IMR-90 (cell line): ENCODE data around the gene PLA2G12B. TPM values are rescaled to one million over a fixed set of nuclear protein-coding genes. Genes with fewer than 3 reads are reported as not detected.

ENCODE experiments used
- ATAC-seq: fragments of 200-7000 bp; cut with Tn5 transposase; 2 replicates; pipeline ENCODE4 v1.9.1; 2020; ENCODE audit warnings: low read depth, mild to moderate bottlenecking, moderate library complexity
- BruUV-seq: library from RNA; stranded (reverse); fragments of 400-500 nt; replicated peaks from 2 replicates; lab custom pipeline; 2021; lab: Mats Ljungman, UMichigan
- CTCF ChIA-PET: fragments of 300-600 bp; formaldehyde crosslinking; extraction: SDS; loops from one replicate; lab custom pipeline; 2021; ENCODE audit warnings: antibody characterized with exemption; lab: Yijun Ruan, JAX
- POLR2A ChIA-PET: fragments of 300-600 bp; sonication (Branson Sonifier 250); formaldehyde crosslinking; loops from one replicate; lab custom pipeline; 2022; ENCODE audit warnings: antibody characterized with exemption; ENCODE audit not compliant: unreplicated experiment; lab: Charles Lee
- DNase-seq: peaks from one replicate; pipeline ENCODE4 v3.0.0; 2013
- H2AFZ ChIP-seq: replicated peaks from 2 replicates; pipeline ENCODE3; 2013; ENCODE audit warnings: low read length, mild to moderate bottlenecking; ENCODE audit not compliant: poor library complexity
- H2AK5ac ChIP-seq: 2 replicates; pipeline ENCODE4 v1.6.1; 2013; ENCODE audit warnings: low read depth, low read length, inconsistent platforms
- H2AK9ac ChIP-seq: replicated peaks from 2 replicates; pipeline ENCODE3; 2013; ENCODE audit warnings: mild to moderate bottlenecking, low read depth, low read length, moderate library complexity; ENCODE audit not compliant: poor library complexity
- H2BK120ac ChIP-seq: 2 replicates; pipeline ENCODE4 v1.6.1; 2013; ENCODE audit warnings: low read depth, low read length, inconsistent platforms
- H2BK15ac ChIP-seq: 3 replicates; pipeline ENCODE4 v1.6.1; 2013; ENCODE audit warnings: low read depth, low read length, inconsistent platforms
- H2BK20ac ChIP-seq: 2 replicates; pipeline ENCODE4 v1.6.1; 2013; ENCODE audit warnings: low read depth, mild to moderate bottlenecking, inconsistent platforms, low read length, moderate library complexity
- H2BK5ac ChIP-seq: 2 replicates; pipeline ENCODE4 v1.6.1; 2013; ENCODE audit warnings: mild to moderate bottlenecking, low read depth, low read length, inconsistent platforms; ENCODE audit not compliant: poor library complexity, severe bottlenecking
- H3K14ac ChIP-seq: replicated peaks from 2 replicates; pipeline ENCODE4 v1.6.1; 2013; ENCODE audit warnings: low read depth, low read length, inconsistent platforms
- H3K18ac ChIP-seq: 2 replicates; pipeline ENCODE4 v1.6.1; 2013; ENCODE audit warnings: low read depth, low read length, control low read depth
- H3K23ac ChIP-seq: 2 replicates; pipeline ENCODE4 v1.6.1; 2013; ENCODE audit warnings: low read depth, low read length, inconsistent platforms
- H3K27ac ChIP-seq: 2 replicates; pipeline ENCODE4 v1.5.1; 2013; ENCODE audit warnings: mild to moderate bottlenecking, control low read depth, low read length; ENCODE audit not compliant: insufficient read depth
- H3K27me3 ChIP-seq: 2 replicates; pipeline ENCODE4 v1.6.1; 2013; ENCODE audit warnings: low read length; ENCODE audit not compliant: control insufficient read depth, insufficient read depth
- H3K36me3 ChIP-seq: 2 replicates; pipeline ENCODE4 v1.6.1; 2013; ENCODE audit warnings: low read length, mixed read lengths; ENCODE audit not compliant: control insufficient read depth, insufficient read depth
- H3K4ac ChIP-seq: 2 replicates; pipeline ENCODE4 v1.6.1; 2013; ENCODE audit warnings: low read depth, low read length, inconsistent platforms
- H3K4me1 ChIP-seq: 2 replicates; pipeline ENCODE4 v1.6.1; 2013; ENCODE audit warnings: low read length, mixed read lengths; ENCODE audit not compliant: control insufficient read depth, insufficient read depth
- H3K4me2 ChIP-seq: 2 replicates; pipeline ENCODE4 v1.6.1; 2013; ENCODE audit warnings: low read depth, mild to moderate bottlenecking, control low read depth, low read length, moderate library complexity
- H3K4me3 ChIP-seq: 2 replicates; pipeline ENCODE4 v1.5.1; 2013; ENCODE audit warnings: low read depth, mild to moderate bottlenecking, control low read depth, low read length, moderate library complexity; ENCODE audit not compliant: insufficient read depth
- H3K56ac ChIP-seq: 2 replicates; pipeline ENCODE4 v1.6.1; 2013; ENCODE audit warnings: low read length, inconsistent platforms; ENCODE audit not compliant: insufficient read depth; ENCODE audit errors: extremely low read depth
- H3K79me1 ChIP-seq, 2 experiments: 2 replicates each; pipeline ENCODE4 v1.6.1; 2013; ENCODE audit warnings: low read length in 2 of 2, inconsistent platforms in 1 of 2, low read depth in 1 of 2
- H3K9ac ChIP-seq: 2 replicates; pipeline ENCODE4 v1.6.1; 2013; ENCODE audit warnings: low read depth, low read length, control low read depth
- H3K9me1 ChIP-seq: 2 replicates; pipeline ENCODE4 v1.6.1; 2013; ENCODE audit warnings: low read length, inconsistent platforms; ENCODE audit not compliant: insufficient read depth
- H3K9me3 ChIP-seq: 2 replicates; pipeline ENCODE4 v1.6.1; 2013; ENCODE audit warnings: low read length; ENCODE audit not compliant: control insufficient read depth, insufficient read depth
- H4K20me1 ChIP-seq: 2 replicates; pipeline ENCODE4 v1.6.1; 2013; ENCODE audit warnings: low read length, inconsistent platforms; ENCODE audit not compliant: insufficient read depth
- H4K5ac ChIP-seq: 2 replicates; pipeline ENCODE4 v1.6.1; 2013; ENCODE audit warnings: mild to moderate bottlenecking, low read depth, low read length, control low read depth
- H4K8ac ChIP-seq, 2 experiments: 2 replicates each; pipeline ENCODE4 v1.6.1; 2013; ENCODE audit warnings: low read depth in 2 of 2, low read length in 2 of 2, control low read depth in 1 of 2, inconsistent platforms in 1 of 2
- H4K91ac ChIP-seq: 2 replicates; pipeline ENCODE4 v1.6.1; 2013; ENCODE audit warnings: low read depth, low read length, inconsistent platforms; ENCODE audit not compliant: insufficient read depth
- BHLHE40 ChIP-seq: fragments of 150-350 bp; IDR thresholded peaks from 2 replicates; pipeline ENCODE4 v1.6.1; 2016; ENCODE audit warnings: mild to moderate bottlenecking, low read depth, low read length
- CEBPB ChIP-seq: IDR thresholded peaks from 2 replicates; pipeline ENCODE4 v1.6.1; 2012; ENCODE audit warnings: low read depth, low read length, improper control_type of control experiment
- FOS ChIP-seq: fragments of 150-350 bp; IDR thresholded peaks from 2 replicates; pipeline ENCODE4 v1.6.1; 2016; ENCODE audit warnings: low read depth, low read length
- MAFK ChIP-seq: IDR thresholded peaks from 2 replicates; pipeline ENCODE4 v1.6.1; 2012; ENCODE audit warnings: low read depth, low read length, improper control_type of control experiment
- MAZ ChIP-seq: IDR thresholded peaks from 2 replicates; pipeline ENCODE4 v1.6.1; 2012; ENCODE audit warnings: low read depth, mild to moderate bottlenecking, low read length, improper control_type of control experiment, moderate library complexity, borderline replicate concordance
- MXI1 ChIP-seq: IDR thresholded peaks from 2 replicates; pipeline ENCODE4 v1.6.1; 2012; ENCODE audit warnings: low read depth, mild to moderate bottlenecking, low read length, moderate library complexity, borderline replicate concordance
- POLR2A ChIP-seq: IDR thresholded peaks from 2 replicates; pipeline ENCODE4 v1.6.1; 2012; ENCODE audit warnings: mild to moderate bottlenecking, low read depth, low read length
- RCOR1 ChIP-seq: IDR thresholded peaks from 2 replicates; pipeline ENCODE4 v1.6.1; 2012; ENCODE audit warnings: mild to moderate bottlenecking, low read length, improper control_type of control experiment; ENCODE audit not compliant: insufficient replicate concordance
- WGBS, 2 experiments: methylation state at CpG; one replicate each; pipeline versions ENCODE4 v1.1.5 to v1.1.7; 2013; ENCODE audit warnings: missing lambda C conversion rate in 2 of 2; ENCODE audit not compliant: insufficient read length in 1 of 2; ENCODE audit errors: extremely low coverage in 2 of 2; 5-methylcytosine and 5-hydroxymethylcytosine counted together
- dilution Hi-C: fragments of 300-500 bp; cut with HindIII; formaldehyde crosslinking; loops from one replicate; pipeline ENCODE4 v1.14.3; 2018; ENCODE audit warnings: low sequenced_read_pairs; ENCODE audit not compliant: unreplicated experiment
- in situ Hi-C: fragments of 300-500 bp; cut with MboI; formaldehyde crosslinking; loops from 3 replicates; pipeline ENCODE4 v1.14.3; 2019; ENCODE audit warnings: low sequenced_read_pairs, inconsistent platforms, mixed read lengths
- intact Hi-C: fragments of 100-400 bp; cut with micrococcal nuclease; formaldehyde crosslinking; loops from 2 replicates; pipeline ENCODE4 v1.10.0; 2022
- polyA plus RNA-seq, 3 experiments: library from polyadenylated mRNA; depleted of rRNA; stranded (reverse); fragments of >200 nt; gene quantifications; 2 replicates each; pipeline ENCODE4 v1.2.3, GENCODE V29; 2012; ENCODE audit warnings: low replicate concordance in 1 of 3
- total RNA-seq: library from RNA; depleted of rRNA; stranded (reverse); fragments of >200 nt; gene quantifications from 2 replicates; pipeline ENCODE4 v1.2.3, GENCODE V29; 2012
- TF ChIP-seq, protein P1 (sequence below): fragments of 150-350 bp; IDR thresholded peaks from 2 replicates; pipeline ENCODE4 v1.6.1; 2017; ENCODE audit warnings: mild to moderate bottlenecking, antibody characterized with exemption, low read length, low read depth
- TF ChIP-seq, protein P2 (sequence below): conservative IDR thresholded peaks from 2 replicates; pipeline ENCODE4 v1.5.1; 2012; ENCODE audit warnings: mild to moderate bottlenecking, low read depth, low read length, improper control_type of control experiment

PLA2G12B gene
- total and polyA plus RNA-seq, 2 of the 4 experiments (the other 2 are of a cell fraction) = not detected

- H3K4me2 ChIP-seq = no peak overlapping the region
- H3K14ac ChIP-seq = no peak overlapping the region
- DNase-seq = no peak
- H3K56ac ChIP-seq = no peak overlapping the region
- H3K4me3 ChIP-seq = no peak overlapping the region
- H3K36me3 ChIP-seq = no peaks in the 10 kb centered on the region
- no peak overlapping the region for H2BK120ac ChIP-seq
- intact Hi-C loops = no loop called here
- H3K27me3 ChIP-seq = peaks cover 26% of the 10 kb centered on the region
- no peak overlapping the region for H3K18ac ChIP-seq
- H3K9ac ChIP-seq = no peak overlapping the region
- WGBS, 2 experiments = 57% methylated on average over 5 of the region's 8 CpGs; no CpG with 5 or more reads in 1 of the 2 experiments
- H2BK15ac ChIP-seq = no peak overlapping the region
- H2BK5ac ChIP-seq = no peak overlapping the region
- H4K91ac ChIP-seq = no peak overlapping the region
- no peak overlapping the region for H4K5ac ChIP-seq
- dilution Hi-C loops = no loop called here
- H3K27ac ChIP-seq = no peak overlapping the region
- H4K8ac ChIP-seq = no peak overlapping the region
- no peak overlapping the region for H2AFZ ChIP-seq
- no peak overlapping the region for H2AK9ac ChIP-seq
- no peaks in the 10 kb centered on the region; the same call in 1 of the 2 replicates for H3K9me3 ChIP-seq
- H3K79me1 ChIP-seq = no peaks in the 10 kb centered on the region
- H2AK5ac ChIP-seq = no peak overlapping the region
- no peak overlapping the region for H3K4ac ChIP-seq
- in situ Hi-C loops = no loop called here
- no peak overlapping the region for H2BK20ac ChIP-seq
- no peaks in the 10 kb centered on the region for H3K9me1 ChIP-seq
- CTCF ChIA-PET = interaction anchor here (0.5 kb wide), 1 partner anchor 537 kb away, joined by 3 read pairs; no protein-coding TSS in a partner anchor
- ATAC-seq = no peak
- H3K4me1 ChIP-seq = no peaks in the 10 kb centered on the region
- TF ChIP-seq POLR2A (no peak), MAFK (no peak), MAZ (no peak), CEBPB (no peak), MXI1 (no peak), BHLHE40 (no peak), RCOR1 (no peak), FOS (no peak)
- TF ChIP-seq, protein P1, sequence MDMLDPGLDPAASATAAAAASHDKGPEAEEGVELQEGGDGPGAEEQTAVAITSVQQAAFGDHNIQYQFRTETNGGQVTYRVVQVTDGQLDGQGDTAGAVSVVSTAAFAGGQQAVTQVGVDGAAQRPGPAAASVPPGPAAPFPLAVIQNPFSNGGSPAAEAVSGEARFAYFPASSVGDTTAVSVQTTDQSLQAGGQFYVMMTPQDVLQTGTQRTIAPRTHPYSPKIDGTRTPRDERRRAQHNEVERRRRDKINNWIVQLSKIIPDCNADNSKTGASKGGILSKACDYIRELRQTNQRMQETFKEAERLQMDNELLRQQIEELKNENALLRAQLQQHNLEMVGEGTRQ = no peak
- TF ChIP-seq, protein P2, sequence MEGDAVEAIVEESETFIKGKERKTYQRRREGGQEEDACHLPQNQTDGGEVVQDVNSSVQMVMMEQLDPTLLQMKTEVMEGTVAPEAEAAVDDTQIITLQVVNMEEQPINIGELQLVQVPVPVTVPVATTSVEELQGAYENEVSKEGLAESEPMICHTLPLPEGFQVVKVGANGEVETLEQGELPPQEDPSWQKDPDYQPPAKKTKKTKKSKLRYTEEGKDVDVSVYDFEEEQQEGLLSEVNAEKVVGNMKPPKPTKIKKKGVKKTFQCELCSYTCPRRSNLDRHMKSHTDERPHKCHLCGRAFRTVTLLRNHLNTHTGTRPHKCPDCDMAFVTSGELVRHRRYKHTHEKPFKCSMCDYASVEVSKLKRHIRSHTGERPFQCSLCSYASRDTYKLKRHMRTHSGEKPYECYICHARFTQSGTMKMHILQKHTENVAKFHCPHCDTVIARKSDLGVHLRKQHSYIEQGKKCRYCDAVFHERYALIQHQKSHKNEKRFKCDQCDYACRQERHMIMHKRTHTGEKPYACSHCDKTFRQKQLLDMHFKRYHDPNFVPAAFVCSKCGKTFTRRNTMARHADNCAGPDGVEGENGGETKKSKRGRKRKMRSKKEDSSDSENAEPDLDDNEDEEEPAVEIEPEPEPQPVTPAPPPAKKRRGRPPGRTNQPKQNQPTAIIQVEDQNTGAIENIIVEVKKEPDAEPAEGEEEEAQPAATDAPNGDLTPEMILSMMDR = no peak
- no peaks in the 10 kb centered on the region for H4K20me1 ChIP-seq
- POLR2A ChIA-PET = interaction anchor here (0.6 kb wide), 2 partner anchors 465 to 503 kb away, joined by 3 to 4 read pairs; no protein-coding TSS in a partner anchor
- H3K23ac ChIP-seq = no peak overlapping the region
- BruUV-seq = no TSS peak
These were observed 393 bp downstream of the PLA2G12B start for GRCh38 chr10:72954230-72954595.
